T-helper 2 cell (primary cell): ENCODE measurements around the gene SLC4A3.

Experiments
- DNase-seq, 5 experiments: peaks; one replicate each; pipeline versions ENCODE4 v3.0.0 to v3.0.0-alpha.2; 2012 to 2022

SLC4A3 gene

DNA sequence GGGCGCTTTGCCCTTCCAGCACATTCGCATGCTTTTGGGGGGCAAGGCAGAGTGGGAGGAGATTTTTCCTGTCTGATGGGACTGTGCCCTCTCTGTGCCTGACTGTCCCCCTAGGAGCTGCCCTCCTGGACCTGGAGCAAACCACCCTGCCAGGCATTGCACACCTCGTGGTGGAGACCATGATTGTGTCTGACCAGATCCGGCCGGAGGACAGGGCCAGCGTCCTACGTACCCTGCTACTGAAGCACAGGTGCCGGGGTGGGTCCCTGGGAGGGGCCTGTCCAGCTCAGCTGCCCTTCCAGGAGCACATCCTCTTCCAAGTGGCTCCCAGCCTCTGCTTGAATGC, 5.3 kb downstream of the SLC4A3 start:
- DNase-seq: no peak

DNA sequence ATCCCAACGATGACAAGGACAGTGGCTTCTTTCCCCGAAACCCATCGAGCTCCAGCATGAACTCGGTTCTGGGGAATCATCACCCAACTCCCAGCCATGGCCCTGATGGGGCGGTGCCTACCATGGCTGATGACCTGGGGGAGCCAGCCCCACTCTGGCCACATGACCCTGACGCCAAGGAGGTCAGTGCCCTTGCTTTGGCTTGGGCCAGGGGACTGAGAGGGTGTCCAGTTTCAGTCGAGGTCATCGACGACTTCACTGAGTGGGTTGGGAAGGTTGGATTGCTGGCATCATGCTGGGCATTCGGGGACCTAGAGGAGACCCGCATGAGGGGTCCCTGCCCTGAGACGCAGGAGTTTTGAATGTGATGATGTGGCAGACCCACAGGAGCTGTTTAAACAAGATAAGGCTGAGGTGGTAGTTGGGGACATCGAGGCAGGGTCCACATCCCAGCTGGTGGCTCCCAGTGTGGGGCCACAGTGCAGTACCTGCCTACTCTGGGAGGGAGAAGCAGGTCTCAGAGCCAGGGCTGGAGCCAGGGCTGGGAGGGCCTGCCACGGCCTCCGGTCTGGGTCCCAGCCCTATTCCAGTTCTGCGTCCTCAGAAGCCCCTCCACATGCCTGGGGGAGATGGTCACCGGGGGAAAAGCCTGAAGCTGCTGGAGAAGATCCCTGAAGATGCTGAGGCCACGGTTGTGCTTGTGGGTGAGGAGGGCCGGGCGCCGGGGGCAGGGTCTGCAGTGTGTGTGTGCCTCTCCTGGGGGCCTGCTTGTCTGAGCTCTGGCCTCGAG, 6.0 kb downstream of the SLC4A3 start:
- DNase-seq: no peak

DNA sequence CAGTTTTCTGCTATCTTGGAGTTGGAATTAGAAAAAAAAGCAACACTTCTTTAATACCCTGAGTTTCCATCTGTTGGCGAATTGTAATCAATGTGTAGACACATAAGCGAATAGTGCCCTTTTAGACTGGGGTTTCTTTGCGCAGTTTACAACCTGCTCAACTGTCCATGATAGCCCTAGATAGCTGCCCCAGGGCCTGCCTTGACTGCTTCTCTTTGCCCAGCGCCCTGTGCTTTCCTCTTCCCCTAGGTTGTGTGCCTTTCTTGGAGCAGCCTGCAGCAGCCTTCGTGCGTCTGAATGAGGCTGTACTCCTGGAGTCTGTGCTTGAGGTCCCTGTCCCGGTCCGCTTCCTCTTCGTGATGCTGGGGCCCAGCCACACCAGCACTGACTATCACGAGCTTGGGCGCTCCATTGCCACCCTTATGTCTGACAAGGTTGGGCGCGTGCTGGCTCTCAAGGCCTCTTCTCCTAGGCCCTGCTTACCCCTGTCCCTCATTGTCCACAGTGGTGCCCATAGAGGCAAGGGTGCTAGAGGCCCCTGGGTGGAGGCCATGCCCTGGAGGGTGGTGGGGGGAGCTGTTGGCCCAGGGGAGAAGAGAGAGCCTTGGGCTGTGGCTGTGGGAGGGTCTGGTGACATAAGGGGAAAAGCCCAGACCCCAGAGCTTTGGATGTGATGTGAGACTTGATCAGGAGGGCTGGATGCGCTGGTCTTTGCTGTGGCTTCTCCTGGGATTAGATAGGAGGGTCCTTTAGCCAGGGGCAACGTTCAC, 6.9 kb downstream of the SLC4A3 start:
- no peak for DNase-seq

DNA sequence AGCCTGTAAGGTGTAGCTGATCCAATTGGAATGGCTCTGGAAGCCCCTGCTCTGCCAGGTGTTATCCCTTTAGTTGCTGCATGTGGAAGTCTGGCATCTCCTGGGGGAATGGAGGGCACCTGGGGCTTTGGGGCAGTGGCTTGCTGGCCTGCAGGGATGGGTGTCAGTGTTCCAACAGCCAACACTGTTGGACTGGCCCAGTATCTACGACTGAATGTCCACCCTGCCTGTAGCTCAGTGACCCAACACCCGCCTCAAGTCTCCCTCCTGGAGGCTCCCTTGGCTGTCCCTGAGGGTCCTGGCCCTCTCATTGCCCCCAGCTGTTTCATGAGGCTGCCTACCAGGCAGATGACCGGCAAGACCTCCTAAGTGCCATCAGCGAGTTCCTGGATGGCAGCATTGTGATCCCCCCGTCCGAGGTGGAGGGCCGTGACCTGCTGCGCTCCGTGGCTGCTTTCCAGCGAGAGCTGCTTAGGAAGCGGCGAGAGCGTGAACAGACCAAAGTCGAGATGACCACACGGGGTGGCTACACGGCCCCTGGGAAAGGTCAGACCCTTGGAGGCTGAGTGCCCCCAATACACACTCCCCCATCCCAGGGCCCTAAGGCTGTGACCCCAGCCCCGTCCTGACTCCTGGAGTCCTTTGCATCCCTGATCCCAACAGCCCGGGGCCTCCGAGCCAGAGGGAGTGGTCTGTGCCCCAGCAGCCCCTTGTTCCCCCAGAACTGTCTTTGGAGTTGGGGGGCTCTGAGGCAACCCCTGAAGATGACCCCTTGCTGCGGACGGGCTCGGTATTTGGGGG, 7.7 kb downstream of the SLC4A3 start:
- no peak for DNase-seq

DNA sequence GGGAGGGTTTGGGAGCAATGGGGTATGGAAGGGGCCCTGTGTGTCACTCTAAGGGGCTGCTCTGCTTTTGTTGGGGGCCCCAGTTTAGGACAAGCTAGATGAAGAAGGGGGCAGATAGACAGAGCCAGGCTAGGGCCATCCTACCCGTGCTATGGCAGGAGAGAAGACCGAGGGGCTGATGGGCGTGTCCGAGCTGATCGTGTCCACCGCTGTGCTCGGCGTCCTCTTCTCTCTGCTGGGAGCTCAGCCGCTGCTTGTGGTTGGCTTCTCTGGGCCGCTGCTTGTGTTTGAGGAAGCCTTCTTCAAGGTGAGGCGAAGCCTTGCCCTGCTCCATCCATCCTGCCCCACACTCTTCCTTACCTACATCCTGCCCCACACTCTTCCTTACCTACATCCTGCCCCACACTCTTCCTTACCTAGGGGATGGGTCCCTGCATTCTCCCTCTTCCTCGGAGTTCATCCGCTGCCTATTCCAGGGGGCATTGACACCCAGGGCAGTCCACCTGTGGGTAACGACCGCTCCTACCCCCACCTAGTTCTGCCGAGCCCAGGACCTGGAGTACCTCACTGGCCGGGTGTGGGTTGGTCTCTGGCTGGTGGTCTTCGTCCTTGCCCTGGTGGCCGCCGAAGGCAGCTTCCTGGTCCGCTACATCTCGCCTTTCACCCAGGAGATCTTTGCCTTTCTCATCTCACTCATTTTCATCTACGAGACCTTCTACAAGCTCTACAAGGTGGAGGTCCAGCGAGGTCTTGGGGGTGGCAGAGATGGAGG, 8.9 kb downstream of the SLC4A3 start:
- DNase-seq: no peak

DNA sequence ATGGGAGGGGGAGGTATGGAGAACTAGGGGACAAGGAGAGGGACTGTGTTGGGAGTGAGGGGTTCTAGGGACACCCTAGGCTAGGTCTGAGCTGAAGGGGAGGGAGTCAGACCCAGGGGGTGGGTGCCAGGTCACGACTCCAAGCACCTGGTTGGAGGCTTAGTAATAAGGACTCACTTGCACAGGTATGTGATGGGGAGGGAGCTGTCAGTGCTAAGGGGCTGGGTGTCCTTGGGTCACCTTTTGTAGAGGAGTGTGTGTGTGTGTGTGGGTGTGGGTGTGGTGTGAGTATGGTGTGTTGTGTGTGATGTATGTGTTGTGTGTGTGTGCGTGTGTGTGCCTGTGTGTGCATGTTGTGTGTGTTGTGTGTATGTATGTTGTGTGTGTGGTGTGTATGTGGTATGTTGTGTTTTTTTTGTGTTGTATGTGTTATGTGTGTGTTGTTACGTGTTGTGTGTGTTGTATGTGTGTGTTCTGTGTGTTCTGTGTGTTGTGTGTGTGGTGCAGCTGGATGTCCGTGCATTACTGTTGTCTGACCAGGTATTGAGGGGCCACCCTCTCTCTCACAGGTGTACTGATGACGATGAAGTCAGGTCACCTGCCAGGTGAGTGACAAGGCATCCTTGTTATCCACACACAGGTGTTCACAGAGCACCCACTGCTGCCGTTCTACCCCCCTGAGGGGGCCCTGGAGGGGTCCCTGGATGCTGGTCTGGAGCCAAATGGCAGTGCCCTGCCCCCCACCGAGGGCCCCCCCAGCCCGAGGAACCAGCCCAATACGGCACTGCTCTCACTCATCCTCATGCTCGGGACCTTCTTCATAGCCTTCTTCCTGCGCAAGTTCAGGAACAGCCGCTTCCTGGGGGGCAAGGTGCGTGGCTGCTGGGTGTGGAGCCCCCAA, 9.8 kb downstream of the SLC4A3 start:
- DNase-seq: no peak

DNA sequence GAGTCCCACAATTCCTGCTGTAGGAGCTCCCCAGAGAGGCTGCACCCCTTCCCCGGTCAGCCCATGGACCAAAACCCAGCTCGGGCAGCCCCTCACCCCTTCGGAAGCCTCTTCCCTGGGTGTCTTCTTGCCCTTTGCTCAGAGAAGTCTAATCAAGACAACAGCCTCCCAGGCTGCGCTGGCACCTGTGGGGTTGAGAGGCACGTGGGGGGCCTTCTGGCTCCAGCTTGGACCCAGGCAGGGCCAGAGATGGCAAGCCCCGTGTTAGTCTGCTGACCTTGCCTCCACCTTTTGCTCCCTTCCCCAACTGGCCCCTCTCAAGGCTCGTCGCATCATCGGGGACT, 10.4 kb downstream of the SLC4A3 start:
- no peak for DNase-seq

DNA sequence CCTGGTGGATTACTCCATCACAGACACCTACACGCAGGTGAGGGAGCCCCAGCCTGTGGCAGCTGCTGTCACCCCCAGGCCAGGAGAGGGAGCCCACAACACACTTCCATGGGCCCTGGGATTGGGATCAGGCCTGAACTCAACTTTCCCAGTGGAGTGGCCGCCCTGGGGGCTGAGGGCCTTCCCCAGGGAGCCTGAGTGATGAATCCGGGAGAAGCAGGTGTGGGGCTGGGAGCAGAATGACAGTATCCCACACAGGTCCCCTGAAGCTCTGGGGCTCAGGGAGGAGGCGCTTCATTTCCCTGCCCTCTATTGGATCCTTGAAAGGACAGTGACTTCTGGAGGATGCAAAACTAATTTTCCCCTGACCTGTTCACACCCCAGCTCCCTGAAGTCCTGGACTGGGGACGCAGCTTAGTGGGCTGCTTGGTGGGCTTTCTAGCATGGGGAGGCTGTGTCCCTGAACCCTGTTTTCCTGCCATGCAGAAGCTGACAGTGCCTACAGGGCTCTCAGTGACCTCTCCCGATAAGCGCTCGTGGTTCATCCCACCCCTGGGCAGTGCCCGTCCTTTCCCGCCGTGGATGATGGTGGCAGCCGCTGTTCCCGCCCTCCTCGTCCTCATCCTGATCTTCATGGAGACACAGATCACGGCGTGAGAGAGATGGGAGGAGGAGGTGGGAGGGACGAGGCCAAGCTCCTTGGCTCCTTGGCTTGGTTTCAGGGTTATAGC, 11.0 kb downstream of the SLC4A3 start:
- no peak for DNase-seq

DNA sequence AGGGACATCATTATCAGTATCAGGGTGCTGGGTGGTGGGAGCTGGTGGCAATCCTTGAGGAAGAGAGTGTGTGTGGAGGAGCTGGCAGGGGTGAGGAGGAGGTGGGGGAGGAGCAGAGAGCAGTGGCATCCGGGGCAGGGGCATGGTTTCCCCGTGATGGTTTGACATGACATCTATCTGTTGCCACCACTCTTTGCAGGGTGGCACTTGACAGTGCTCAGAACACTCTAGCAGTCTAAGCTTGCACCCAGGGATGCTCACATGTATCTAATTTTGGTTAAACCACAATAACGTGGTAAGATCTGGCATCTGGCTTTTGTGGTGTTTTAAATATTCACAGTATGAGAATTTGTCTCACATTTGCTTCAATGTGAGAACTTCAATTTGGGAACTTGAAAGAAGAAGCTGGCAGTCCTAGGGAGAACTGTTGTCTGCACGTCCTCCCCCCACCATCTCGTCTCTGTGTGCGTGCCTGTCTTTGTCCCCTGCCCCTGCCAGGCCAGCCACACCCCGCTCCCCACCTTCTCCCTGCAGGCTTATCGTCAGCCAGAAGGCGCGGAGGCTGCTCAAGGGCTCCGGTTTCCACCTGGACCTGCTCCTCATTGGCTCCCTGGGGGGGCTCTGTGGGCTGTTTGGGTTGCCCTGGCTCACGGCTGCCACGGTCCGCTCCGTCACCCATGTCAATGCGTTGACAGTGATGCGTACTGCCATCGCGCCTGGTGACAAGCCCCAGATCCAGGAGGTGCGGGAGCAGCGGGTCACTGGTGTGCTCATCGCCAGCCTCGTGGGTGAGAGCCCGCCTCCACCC, 11.7 kb downstream of the SLC4A3 start:
- DNase-seq: peak in 1 of 5 experiments; percentile 80

DNA sequence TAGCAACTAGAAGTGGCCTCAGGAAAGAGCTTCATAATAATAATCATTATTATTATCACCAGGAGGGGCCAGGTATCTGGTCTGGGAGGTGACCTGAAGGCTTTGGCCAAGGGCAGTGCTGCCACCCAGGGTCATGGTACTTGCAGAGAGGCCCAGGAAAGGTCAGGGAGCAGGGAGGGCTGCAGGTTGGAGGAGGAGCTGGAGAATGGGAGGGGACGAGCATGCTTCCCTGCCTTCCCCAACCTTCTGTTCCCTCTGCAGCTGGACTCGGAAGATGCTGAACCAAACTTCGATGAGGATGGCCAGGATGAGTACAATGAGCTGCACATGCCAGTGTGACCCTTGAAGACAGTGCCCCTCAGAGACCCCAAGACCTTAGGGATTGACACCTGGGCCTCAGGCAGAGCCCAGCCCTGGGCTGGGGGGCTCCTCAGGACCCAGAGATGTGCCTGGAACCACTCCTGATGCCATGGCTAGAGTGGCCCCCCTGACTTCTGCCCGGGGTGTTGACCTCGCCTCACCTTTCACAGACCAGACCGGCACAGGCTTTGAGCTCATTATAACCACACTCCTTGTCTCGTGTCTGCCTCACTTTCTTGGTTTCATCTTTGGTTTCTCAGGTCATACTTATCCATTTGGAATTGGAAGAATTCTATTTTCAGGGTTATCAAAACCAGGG, 14.1 kb downstream of the SLC4A3 start:
- DNase-seq: no peak

DNA sequence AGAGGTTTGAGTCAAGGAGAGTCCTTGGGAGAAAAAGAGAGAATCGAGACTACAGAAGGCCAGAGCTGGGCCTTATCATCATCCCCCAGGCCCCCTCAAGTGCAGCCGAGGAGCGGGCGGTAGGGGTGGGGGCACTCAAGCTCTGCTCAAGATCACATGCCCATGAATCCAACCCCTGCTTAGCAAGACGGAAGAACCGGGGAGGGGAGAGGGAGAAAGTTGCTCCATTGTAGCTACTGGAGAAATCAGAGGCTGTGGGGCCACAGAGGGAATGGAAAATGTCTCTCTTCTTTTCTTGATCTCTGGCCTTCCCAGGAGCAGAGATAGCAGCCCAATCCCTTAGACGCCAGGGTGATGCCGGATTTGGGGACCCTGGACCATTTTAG, 14.6 kb downstream of the SLC4A3 start:
- no peak for DNase-seq

DNA sequence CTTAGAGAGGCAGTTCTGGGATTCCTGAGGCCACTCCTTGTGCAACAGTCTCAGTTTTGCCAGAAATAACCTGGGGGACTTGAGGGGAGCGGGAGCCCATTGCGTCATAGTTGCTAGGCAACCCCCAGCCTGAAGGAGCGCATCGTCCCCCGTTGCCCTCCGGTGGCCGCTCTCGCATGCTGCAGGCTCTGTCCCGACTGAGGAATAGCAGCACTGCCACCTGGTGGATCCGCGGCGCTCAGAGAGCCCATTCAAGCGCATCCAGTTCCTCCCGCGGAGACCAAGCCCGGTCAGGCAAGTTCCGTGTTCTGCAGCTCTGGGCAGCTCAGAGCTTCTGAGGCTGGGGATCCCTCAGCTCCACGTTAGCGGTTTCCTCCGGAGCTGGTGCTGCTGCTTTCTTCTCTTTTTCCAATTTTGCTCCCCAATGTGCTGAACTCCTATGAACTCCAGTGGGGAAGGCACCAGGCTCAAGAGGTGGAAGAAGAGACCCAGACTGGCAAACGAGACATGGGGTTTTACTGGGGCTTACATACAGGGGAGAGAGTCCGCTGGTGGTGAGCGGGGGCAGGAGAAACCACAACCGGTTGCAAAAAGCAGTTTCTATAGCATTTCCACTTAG, 15.1 kb downstream of the SLC4A3 start:
- peak; percentile 68 to 89 (median 80) for DNase-seq

DNA sequence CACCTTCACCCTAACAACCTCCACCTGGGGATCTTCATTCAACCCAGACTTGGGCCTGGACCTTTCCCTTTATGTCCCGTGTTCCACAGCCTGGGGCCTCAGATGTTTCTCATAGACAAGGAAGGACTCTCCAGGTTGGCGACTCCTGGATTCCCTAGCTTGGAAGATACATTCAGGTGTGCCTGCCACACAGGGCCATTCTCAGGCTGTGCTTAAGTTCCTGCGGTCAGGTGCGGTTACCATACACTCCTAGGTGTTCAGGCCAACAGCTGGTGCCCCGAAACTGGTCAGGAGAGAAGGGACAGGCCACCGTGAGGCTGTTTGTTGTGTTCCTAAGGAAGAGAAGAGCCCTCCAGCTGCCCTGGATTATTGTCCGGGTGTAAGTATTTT, 15.6 kb downstream of the SLC4A3 start:
- DNase-seq: no peak

DNA sequence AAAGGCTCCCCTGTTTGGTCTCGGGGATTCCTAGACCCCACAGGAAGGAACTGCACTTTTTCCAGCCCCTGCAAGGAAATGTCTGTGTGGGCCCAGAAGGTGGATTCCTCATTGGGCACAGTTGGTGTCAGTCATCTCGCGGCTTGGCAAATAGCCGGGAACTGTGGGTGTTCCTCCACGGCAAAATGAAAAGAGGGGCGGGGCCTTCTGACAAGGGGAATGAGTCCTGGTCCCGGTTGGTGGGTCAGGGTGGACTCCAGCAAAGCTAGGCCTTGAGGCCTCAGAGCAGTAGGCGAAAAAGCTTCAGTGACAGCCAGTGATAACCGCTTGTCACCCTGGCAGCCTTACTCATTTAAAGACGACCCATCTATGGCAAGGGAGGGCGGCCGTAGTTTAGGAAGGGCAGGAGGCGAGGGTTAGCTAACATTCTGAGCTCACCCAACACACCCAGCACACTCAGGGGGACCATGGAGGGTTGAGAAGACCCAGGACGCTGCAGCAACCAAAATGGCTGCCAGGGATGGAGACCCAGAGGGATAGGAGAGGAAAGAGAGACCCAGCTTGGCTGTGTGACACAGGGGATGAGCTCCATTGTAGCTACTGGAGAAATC, 16.5 kb downstream of the SLC4A3 start:
- no peak for DNase-seq

DNA sequence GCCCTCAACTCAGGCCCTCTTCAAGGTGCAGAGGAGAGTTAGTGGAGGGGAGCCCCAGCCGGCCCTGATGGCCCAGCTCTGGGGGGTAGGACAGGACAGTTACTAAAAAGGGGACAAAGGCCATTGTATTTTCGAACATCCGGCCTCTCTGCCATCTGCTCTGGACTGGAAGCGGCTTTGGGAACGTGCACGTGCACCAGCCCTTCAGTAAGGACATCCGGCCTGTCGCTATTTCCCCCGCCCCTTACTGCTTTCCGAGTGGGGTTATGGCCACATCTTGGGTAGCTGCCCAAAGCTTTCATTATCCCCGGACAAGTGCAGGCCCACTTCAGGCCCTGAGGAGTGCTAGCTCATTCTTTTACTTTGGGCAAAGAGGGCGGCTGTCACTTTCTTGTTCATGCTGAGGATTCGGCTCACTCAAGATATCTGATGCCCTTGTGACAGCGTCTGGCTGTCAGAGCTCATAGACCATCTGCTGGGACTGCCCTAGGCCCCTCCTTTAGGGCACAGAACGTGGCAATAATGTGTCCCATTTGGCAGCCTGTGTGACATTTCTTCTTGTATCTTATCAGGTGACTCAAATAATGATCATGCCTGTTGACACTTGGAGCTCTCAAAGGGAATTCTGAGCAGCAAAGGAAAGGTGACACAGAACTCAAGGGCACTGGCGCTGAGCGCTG, 17.5 kb downstream of the SLC4A3 start:
- DNase-seq: no peak

DNA sequence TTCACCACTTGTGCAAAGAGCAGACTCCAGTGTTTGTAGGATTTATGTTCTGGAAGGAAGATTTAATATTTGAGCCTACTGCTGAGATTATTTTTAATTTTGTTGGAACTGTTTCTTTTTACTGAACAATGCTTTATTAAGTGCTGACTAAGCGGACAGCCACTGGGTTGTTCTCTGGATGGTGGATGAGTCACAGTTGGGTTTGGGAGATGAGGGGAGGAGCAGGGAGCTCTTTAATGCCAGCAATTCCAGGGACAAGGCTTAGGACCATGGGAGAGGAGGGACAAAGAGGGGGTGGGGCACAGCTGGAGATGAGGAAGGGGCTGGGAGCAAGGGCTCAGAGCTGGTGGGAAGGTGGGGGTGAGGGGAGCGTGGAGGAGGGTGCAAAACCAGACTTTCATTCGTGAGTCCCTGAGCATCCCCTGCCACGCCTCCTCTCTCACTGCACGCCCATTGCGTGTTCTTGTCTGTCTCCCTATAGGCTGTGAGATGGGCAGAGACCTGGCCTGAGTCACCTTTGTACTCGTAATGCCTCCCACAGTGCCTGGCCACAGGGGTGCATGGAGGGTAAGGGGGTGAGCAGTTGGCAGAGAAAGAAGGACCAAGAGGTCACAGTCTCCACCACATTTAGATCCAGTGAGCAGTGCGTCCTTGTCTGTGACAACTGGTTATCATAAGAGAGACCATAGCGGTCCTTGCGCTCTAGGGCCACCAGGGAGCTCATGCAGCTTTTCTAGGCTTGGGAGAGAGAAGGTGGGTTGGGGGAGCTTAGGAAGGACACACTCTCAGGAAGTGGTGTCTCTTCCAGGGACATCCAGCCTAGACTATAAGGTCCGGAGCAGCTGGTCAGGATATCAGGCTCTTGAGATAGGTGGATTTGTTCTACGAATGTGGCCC, 18.4 kb downstream of the SLC4A3 start:
- no peak for DNase-seq

DNA sequence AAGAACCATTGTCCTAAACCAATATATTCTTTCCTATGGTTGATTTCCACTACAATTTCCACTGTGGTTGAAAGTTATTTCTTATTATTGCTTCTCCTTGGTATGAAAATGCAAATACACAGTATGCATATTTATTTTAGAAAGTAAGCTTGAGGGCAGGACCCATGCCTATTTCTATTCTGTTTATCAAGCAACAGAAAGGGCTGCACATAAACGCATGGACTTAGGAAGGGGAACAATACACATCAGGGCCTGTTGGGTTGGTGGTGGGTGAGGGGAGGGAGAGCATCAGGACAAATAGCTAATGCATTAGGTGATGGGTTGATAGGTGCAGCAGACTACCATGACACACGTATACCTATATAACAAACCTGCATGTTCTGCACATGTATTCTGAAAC, 20.7 kb downstream of the SLC4A3 start:
- DNase-seq: no peak
